HG03571 (cell line): Measurements from ENCODE around the gene PEAK3.

ENCODE experiments used
- ATAC-seq: cut with Tn5 transposase; IDR thresholded peaks from one replicate; pipeline ENCODE4 v1.9.1; 2021; ENCODE audit not compliant: unreplicated experiment

PEAK3 gene

GRCh38 chr19:2239173-2239572 is 42.8 kb downstream of the PEAK3 start:
- no peak for ATAC-seq

- no peak for ATAC-seq
Observed at GRCh38 chr19:2237869-2238153, 44.2 kb downstream of the PEAK3 start.

DNA sequence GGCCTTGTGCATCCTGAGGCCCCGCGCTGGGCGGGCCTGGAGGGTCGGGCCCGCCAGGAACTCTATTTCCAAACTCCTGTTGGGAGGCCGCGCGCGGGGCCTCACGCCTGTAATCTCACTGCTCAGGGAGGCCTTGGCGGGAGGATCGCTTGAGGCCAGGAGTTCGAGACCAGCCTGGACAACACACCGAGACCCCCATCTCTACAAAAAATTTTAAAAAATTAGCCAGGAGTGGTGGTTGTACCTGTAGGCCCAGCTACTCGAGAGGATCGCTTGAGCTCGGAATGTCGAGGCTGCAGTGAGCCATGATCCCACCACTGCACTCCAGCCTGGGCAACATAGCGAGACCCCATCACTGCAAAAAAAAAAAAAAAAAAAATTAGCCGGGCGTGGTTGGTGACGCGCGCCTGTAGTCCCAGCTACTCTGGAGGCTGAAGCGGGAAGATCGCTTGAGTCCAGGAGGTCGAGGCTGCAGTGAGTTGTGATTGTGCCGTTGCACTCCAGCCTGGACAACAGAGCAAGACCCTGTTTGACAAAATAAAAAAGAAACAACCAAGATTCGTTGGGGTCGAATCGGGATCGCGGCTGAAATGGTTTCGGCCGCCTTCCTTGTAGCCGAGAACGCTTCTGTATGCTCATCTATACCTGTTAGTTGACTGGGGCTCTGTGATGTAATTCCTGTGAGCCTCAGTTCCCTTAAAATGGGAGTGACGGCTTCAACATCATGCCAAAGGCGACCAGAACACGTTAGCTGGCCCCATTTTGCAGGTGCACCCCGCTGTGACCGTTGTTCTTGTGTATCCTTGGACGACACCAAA is 44.7 kb downstream of the PEAK3 start:
- no peak for ATAC-seq

DNA sequence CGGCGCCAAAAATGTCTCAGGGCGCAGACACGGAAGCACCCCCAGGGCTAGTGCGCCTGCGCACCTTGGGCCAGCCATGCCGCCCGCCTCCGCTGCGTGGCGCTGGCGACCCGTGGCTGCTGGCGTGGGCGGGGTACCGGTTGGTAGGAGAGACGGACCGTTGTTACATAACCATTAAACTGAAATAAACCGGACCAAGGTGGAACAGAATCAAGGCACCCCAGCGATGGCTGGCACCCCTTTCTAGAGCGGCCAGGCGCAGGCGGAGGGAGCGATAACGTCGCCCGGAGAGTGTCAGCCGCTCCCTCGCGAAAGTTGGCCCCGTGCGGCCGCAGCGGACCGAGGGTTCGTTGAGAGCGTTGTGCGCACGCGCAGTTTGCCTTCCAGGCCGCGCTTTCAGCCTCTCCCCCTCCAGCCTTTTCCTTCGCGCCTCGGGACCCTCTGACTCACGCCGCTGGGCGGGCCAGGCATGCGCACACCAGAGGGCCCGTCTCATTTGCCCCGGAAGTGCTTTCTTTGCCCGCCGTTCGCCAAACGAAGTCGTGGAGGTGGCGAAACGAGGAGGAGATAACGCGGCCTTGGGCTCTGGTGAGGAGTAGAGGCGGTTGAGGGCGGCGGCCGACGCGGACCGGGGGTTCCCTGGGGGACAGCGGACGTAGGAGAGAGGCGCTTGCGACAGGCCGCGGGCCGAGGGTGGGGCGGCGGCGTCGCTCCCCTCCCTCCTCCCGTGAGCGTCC is 45.5 kb downstream of the PEAK3 start, which contains the start of the genes PLEKHJ1 and SF3A2:
TSS of gene PLEKHJ1 (minus strand) at position 16 of the 737 bp plus-strand sequence. CDS start 81 bp downstream, outside the sequence.
TSS of gene SF3A2 (plus strand) at position 511 of the 737 bp plus-strand sequence. CDS start 6,595 bp downstream, outside the sequence.
- ATAC-seq: peak; percentile 62

DNA sequence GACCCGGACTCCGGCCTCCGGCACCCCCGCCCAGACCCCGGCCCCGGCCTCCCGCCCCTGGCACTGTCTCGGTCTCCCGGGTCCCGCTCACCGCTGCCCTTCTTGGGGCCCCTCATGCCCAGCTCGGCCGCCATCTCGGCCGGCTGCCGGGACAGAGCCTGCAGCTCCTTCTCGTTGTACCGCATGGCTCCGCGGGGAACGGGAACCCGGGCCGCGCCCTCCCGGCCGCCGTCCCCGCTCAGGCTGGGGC is 46.0 kb downstream of the PEAK3 start:
- ATAC-seq: no peak

DNA sequence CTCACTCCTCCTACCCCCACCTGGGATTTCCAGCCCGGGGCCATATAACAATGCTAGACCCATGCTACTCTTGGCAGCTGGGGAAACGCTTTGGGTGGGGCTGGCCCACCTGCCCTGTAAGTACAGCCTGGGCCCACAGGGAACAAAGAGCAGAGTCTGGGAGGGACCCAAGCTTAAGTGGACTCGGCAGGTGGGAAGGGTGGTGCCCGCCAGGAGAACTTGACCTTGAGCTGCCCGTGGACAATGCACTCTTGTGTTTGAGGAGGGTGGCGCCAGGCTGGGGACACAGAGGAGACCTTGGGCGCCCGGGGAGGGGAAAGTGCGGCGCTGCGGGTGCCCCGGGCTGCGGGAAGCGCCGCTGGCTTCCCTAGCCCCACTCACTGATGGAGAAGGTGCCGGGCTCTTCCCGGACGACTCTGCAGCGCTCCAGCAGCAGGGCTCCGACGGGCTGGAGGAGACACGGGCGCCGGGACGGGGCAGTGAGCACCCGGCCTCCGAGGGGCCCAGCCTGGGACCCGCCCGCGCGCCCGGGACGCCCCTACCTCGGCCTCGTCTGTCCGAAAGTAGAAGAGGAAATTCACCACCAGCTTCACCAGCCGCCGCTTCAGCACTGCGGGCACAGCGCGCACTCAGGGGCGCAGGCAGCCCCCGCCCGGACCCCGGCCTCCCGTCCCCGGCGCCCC is 46.5 kb downstream of the PEAK3 start:
- ATAC-seq: peak; percentile 11

- ATAC-seq: no peak
Observed at GRCh38 chr19:2234996-2235380, 47.0 kb downstream of the PEAK3 start.

DNA sequence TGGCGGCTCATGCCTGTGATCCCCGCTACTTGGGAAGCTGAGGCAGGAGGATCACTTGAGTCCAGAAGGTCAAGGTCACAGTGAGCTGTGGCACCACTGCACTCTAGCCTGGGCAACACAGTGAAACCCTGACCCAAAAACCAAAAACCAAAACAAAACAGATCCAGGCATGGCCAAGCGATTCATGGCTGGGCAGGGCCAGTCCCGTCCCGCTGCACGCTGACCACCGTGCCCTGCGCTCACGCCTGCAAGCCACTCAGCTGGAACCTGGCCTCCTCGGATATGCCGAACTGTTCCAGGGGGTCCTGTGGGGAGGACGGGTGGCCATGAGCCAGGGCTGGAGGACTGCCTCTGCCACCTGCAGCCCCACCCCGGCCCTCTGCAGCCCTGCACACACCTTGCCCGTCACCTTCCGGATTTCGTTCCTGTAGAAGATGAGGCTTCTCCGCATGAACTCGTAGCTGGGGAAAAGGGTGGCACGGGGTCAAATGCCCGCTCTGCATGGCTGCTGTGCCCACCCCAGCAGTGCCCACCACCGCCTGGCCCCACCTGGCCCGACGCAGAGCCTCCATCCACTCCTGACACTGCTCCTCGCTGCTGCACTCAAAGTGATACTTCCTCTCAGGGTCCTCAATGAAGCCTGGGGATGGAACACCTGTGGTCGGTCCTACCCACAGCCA is 48.2 kb downstream of the PEAK3 start:
- ATAC-seq: no peak

GRCh38 chr19:2232286-2233151 is 49.5 kb downstream of the PEAK3 start:
- ATAC-seq: no peak

DNA sequence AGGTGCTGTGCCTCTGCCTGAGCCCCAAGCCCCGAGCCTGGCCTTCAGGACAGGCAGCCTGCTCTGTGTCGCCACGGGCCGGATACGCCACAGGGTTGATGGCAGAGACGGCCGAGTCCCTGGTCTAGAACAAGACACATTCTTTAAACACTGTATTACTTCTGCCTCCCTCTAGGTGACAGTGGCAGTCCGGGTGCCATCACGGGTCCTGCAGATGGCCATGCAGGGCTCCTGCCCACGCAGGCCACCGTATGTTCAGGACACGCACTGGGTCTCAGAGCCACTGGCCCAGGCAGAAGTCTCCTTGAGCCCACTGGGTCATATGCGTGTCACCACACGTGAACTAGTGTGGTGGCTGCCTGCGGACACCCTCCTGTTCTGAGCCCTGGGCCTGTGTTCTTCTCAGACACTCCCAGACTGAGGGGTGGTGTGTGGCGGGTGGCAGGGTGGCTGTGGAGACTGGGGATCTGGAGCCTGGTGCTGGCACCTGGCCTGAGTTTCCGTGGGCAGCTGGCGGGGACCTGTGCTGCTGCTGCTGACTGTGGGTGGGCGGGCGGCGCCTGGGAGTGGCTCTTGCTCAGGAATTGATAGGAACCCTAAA is 50.3 kb downstream of the PEAK3 start:
- ATAC-seq: no peak

DNA sequence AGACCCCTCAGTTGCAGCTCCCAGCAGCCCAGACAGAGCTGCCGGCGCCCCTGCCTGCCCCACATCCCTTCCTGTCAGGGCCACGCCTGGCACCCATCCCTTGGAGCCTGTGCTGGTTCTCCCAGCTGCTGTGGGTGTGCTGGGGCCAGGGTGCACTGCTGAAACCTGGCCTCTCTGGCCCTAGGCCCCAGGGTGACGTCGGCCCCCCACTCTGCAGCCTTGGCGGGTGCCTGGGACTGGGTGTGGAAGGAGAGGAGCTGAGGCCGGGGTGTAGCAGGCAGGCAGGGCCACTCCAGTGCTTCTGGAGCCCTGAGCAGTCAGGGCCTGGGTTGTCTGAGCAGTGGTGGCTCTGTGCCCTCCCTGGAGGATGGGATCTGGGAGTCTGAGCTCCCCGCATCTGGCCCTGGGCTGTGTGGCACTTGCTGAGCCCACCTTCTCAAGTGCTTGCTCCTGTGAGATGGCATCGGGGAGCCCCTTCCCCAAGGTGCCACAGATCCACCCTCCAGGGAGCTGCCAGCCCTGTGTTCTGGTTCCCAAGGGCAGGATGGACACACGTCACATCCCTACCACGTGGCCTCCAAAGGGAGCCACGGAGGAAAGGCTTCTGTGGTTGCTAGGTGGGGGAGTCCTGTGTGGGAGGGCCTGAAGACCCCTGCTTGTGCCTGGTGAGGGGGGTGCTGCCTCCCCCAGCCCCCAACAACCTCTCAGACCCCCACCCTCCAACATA is 51.0 kb downstream of the PEAK3 start:
- no peak for ATAC-seq

GRCh38 chr19:2230033-2230531 is 51.9 kb downstream of the PEAK3 start:
- no peak for ATAC-seq

DNA sequence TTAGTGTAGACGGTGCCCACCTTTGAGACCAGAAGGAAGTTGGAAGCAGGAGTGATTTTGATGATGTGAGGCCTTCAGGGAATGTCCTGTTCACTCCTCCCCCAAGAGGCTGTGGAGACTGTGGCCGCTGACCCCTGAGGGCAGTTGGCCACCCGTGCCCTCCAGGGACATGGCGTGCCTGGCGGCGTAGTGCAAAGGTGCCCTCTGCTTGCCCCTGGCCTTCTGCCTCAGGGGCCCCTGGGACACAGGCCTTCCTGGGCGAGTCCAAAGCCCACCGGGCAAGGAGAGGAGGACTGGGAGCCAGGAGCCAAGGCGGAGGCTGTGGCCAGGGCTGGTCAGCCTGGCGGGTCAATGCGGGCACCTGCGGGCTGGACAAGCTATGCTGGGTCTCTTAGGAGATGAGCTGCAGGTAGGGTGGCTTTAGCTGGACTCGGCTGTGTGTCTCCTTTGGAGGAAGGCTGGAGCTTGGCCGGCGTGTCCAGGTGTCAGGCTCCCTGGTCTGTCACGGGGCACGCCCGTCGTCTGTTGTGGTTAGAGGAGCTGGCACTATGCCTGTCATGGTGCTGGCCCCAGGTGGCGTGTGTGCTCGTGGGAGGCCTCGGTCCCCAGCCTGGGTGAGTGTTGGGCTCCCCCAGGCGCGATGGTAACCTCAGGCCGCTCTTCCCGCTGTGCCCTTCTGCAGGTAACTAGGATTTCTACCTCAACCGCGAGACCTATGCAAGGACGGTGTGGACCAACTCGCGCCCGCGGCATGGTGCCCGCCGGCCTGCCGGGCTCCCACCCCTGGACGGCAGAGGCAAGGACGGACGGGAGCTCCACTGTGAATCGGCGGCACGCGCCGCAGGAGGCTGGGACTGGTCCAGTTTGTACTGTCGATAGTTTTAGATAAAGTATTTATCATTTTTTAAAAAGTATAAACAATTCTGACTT is 52.6 kb downstream of the PEAK3 start:
- ATAC-seq: no peak

DNA sequence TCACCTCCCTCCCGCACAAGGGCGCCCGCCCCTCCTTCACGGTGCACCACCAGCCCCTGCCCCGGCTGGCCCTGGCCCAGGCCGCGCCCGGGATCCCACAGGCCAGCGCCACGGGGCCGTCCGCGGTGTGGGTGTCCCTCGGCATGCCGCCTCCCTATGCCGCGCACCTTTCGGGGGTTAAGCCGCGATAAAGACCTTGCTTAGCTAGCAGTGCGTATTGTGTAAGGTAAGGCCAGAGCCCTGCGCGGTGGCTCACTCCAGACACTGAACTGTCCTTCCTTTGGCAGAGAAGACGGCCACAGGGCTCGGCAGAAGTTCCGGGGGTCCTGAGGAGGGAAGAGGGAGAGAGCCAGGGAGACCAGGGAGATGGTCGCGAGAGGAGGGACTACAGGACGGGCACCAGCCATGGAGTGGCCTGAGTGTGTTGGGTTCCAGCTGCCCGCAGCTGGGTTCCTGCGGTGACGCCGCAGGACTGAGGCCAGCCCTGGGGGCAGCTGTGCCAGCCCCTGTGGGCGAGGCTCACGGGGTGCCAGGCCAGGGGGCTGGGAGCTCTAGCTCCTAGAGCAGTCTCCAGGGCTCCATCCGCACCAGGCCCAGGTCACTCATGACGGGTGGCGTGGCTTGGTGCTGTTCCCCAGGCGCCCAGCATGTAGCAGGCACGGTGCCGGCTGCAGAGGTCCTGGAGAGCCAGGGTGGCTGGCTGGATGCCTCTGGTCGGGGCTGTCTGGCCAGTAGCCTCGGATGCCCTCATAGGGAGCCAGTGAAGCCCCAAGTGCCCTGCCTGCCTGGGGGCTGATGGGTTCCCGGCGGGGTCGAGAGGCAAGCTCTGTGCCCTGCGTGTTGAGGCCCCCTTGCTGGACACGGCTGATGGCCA is 53.6 kb downstream of the PEAK3 start:
- no peak for ATAC-seq

GRCh38 chr19:2227415-2228156 is 54.4 kb downstream of the PEAK3 start:
- no peak for ATAC-seq

GRCh38 chr19:2226840-2227360 is 55.1 kb downstream of the PEAK3 start:
- no peak for ATAC-seq
